Omental fat pad (tissue), 4 donors: Measurements from ENCODE around the gene AKAP6. TPM values are rescaled to one million over a fixed set of nuclear protein-coding genes. Genes with fewer than 3 reads are reported as not detected.

Experiments
- ATAC-seq: fragments of 150-250 bp; one replicate; pipeline ENCODE4 v1.9.1; 2016; ENCODE audit warnings: mild to moderate bottlenecking, moderate library complexity; ENCODE audit not compliant: low FRiP score
- DNase-seq: peaks from one replicate; pipeline ENCODE4 v3.0.0-alpha.2; 2019; ENCODE audit warnings: low spot score
- total RNA-seq, 4 donors: library from RNA; depleted of rRNA; stranded (reverse); fragments of >200 nt; gene quantifications; one replicate each; pipeline ENCODE4 v1.1.0, GENCODE V29; 2016
- TF ChIP-seq, protein P1 (sequence below), 3 donors: fragments of 450-650 bp; IDR thresholded peaks; one replicate each; pipeline ENCODE4 v1.5.1; 2016 to 2017; ENCODE audit warnings: antibody characterized with exemption in 3 of 3, mild to moderate bottlenecking in 3 of 3, moderate library complexity in 2 of 3

AKAP6 gene
- total RNA-seq, 4 donors from 2014 or later = 3.3 to 8.7 (median 5.2) TPM

DNA sequence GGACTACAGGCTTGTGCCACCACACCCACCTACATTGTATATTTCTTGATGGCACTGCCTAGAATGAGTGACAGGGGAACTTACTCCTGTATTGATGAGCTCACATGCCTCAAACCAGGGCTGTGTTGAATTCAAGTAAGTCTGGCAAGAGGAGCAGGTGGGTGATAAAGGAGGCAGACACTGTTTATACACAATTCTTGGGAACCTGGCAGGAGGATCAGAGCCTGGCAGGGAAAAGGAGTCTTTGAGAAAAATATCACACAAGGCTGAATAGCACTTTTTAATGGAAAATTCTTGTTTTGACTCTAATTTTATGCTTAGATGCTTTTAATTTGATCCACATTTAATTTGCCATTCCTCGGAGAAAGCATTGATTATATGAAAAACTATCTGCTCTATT, 316.5 kb downstream of the AKAP6 start:
- ATAC-seq (no peak), DNase-seq (no peak)
- TF ChIP-seq, protein P1, sequence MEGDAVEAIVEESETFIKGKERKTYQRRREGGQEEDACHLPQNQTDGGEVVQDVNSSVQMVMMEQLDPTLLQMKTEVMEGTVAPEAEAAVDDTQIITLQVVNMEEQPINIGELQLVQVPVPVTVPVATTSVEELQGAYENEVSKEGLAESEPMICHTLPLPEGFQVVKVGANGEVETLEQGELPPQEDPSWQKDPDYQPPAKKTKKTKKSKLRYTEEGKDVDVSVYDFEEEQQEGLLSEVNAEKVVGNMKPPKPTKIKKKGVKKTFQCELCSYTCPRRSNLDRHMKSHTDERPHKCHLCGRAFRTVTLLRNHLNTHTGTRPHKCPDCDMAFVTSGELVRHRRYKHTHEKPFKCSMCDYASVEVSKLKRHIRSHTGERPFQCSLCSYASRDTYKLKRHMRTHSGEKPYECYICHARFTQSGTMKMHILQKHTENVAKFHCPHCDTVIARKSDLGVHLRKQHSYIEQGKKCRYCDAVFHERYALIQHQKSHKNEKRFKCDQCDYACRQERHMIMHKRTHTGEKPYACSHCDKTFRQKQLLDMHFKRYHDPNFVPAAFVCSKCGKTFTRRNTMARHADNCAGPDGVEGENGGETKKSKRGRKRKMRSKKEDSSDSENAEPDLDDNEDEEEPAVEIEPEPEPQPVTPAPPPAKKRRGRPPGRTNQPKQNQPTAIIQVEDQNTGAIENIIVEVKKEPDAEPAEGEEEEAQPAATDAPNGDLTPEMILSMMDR (IDR thresholded peaks at IDR 0.05) = no peak

DNA sequence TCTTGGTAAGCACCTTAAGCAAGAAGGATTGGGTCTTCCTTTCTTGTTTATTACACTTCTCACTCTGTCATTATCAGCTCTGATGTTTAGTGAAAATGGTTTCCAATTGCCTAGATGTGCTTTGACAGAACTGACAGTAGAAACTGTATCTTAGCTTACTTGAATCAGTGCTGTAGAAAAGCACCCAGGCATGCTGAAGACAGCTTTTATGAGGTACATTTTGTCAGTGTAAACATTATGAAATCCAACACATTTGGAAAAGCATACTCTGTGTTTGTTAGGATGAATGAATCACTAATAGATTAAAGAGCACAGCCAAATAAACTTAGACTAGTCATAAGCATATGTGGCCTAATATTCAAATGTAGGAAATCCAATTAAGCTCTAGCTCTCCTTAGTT, 319.3 kb downstream of the AKAP6 start:
- TF ChIP-seq, protein P1 (IDR thresholded peaks at IDR 0.05) = no peak
- DNase-seq = no peak
- peak; percentile 85 for ATAC-seq

DNA sequence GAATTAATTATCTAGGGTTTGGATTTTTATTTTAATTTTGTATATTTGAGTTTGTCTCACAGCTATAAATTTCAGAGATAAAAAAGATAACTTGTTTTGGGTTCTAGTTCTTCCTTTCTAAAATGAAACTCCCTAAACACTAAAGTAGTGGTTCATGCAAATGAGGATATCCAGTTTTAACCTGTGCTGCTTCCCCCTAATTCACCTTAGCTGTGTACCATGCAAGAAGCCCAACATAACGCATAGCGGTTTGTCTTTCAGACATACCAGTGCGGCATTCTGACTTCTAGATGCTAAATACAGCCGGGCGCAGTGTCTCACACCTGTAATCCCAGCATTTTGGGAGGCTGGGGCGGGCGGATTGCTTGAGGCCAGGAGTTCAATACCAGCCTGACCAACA, 320.9 kb downstream of the AKAP6 start:
- ATAC-seq = no peak
- TF ChIP-seq, protein P1 (IDR thresholded peaks at IDR 0.05) = no peak
- no peak for DNase-seq

DNA sequence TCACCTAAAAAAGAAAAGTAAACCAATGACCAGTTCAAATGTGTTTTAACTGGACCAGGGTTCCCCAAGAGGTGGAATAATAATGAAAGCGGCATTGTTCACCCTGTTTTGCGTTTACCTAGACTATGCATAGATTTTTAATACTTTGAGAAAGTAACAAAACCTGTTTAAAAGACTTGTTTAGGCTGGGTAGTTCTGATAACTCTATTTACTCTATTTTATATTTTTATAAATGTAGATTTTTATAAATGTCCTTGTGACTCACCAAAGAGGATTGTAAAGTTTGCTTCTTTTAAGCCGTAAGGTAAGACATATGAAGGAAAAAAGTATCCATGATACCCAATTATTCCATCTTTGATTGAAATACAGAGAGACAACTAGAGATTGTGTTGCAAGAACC, 321.6 kb downstream of the AKAP6 start:
- DNase-seq = no peak
- no peak for ATAC-seq
- TF ChIP-seq, protein P1 (IDR thresholded peaks at IDR 0.05) = no peak

DNA sequence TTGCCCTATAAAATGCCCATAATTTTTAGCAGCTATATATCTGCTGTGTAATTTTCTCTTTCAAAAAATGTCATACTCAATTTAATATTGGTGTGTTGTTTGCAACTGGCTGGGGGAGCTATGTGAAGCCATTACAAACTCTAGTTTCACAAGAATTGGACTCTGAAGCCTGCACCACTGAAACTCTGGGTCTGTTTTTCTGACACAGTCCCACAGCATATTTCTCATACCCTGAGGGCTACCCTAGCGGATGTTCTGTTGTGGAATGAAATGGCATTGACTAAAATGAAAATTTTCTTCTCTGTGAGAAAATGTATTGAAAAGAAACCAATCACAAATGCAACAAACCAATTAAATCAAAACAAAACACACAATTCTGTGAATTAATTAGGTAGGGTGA, 325.0 kb downstream of the AKAP6 start:
- DNase-seq (no peak), ATAC-seq (no peak)
- TF ChIP-seq, protein P1 (IDR thresholded peaks at IDR 0.05) = no peak

DNA sequence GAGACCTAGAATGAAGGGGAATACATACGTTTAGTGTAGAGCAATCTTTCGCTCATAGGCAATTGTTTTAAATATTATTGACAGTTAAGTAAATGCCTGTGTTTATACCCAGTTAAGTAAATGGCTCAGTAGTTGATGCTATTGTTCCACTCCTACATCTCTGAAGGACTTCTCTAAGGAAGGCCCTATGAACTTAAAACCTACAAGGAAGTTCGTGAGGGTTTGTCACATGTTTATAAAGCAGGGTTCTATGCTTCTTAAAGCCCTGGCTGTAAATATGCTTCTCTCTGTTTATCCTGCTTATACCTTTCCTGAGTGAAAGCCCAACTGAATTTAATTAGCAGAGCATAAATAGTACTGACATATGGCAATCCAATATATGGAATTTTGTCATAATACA, 327.5 kb downstream of the AKAP6 start:
- ATAC-seq = no peak

DNA sequence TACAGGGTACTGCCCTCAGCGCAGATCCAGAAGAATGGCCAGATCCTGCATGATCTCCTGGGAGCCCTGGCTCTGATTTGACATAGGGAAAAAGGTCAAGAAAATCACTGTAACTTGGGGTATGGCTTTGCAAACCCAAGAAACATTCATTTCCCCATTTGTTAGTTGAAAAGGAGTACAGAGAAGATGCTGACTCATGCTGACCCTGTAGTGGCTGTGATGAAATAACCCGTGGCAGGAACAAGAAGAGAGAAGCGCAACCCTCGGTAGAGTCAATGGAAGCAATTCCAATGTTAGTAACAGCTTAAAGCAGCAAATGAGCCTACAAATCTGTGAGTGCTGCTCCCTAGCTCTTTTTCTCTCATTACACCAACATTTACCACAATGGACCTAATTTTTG, 328.0 kb downstream of the AKAP6 start:
- TF ChIP-seq, protein P1 (IDR thresholded peaks at IDR 0.05) = no peak
- ATAC-seq (no peak), DNase-seq (no peak)

More for the DNA sequence above, 327.5 kb downstream of the AKAP6 start:
- no peak for DNase-seq
- TF ChIP-seq, protein P1 (IDR thresholded peaks at IDR 0.05) = no peak
